Activated T-cell treated with anti-CD3 and anti-CD28 coated beads, Interleukin-2, amount 50 U/mL, for 4 hours (primary cell): ENCODE measurements around the gene NLGN1. TPM values are rescaled to one million over a fixed set of nuclear protein-coding genes. Genes with fewer than 3 reads are reported as not detected.

ENCODE experiments used
- ATAC-seq, 2 donors: fragments of 200-7000 bp; cut with Tn5 transposase; one replicate each; pipeline ENCODE4 v1.10.0; 2021
- DNase-seq: peaks from one replicate; pipeline ENCODE4 v3.0.0-alpha.2; 2020
- H3K27me3 Mint-ChIP-seq: one replicate; pipeline ENCODE4 v1.8.0; 2021; ENCODE audit warnings: low read depth, mixed read lengths
- H3K36me3 Mint-ChIP-seq: one replicate; pipeline ENCODE4 v1.8.0; 2022; ENCODE audit warnings: mixed read lengths; ENCODE audit not compliant: insufficient read depth
- H3K4me1 Mint-ChIP-seq: one replicate; pipeline ENCODE4 v1.8.0; 2021; ENCODE audit warnings: low read depth, mixed read lengths
- H3K4me3 Mint-ChIP-seq: one replicate; pipeline ENCODE4 v1.8.0; 2021; ENCODE audit warnings: mild to moderate bottlenecking, moderate library complexity, mixed read lengths
- H3K9me3 Mint-ChIP-seq: one replicate; pipeline ENCODE4 v1.8.0; 2021; ENCODE audit warnings: mixed read lengths
- total RNA-seq, 3 donors: library from RNA; stranded (reverse); gene quantifications; one replicate each; pipeline ENCODE4 v1.2.1, GENCODE V29; 2021

Gene NLGN1
- total RNA-seq, 3 donors from 2014 or later = not detected

- peaks cover 4% of the 10 kb centered on the region for H3K9me3 Mint-ChIP-seq
- DNase-seq = no peak
Observed at GRCh38 chr3:173711619-173712018, 314.1 kb downstream of the NLGN1 start.

GRCh38 chr3:173719585-173719984 lies 322.0 kb downstream of the NLGN1 start:
- H3K4me1 Mint-ChIP-seq = no peaks in the 10 kb centered on the region
- no peaks in the 10 kb centered on the region for H3K27me3 Mint-ChIP-seq
- peaks cover 4% of the 10 kb centered on the region for H3K9me3 Mint-ChIP-seq
- no peaks in the 10 kb centered on the region for H3K36me3 Mint-ChIP-seq
- no peak overlapping the region for H3K4me3 Mint-ChIP-seq
- ATAC-seq = no peak
- DNase-seq = no peak

More at GRCh38 chr3:173711619-173712018, 314.1 kb downstream of the NLGN1 start:
- Mint-ChIP-seq H3K4me1 (no peaks in the 10 kb centered on the region), H3K36me3 (no peaks in the 10 kb centered on the region), H3K27me3 (no peaks in the 10 kb centered on the region), H3K4me3 (no peak overlapping the region)
- no peak for ATAC-seq

- no peak overlapping the region for H3K4me3 Mint-ChIP-seq
Observed at GRCh38 chr3:173725507-173725906, 328.0 kb downstream of the NLGN1 start.

GRCh38 chr3:173730391-173730790 lies 332.8 kb downstream of the NLGN1 start:
- no peaks in the 10 kb centered on the region for H3K27me3 Mint-ChIP-seq
- ATAC-seq (no peak), DNase-seq (no peak)
- no peak overlapping the region for H3K4me3 Mint-ChIP-seq
- no peaks in the 10 kb centered on the region for H3K9me3 Mint-ChIP-seq
- H3K4me1 Mint-ChIP-seq = no peaks in the 10 kb centered on the region
- no peaks in the 10 kb centered on the region for H3K36me3 Mint-ChIP-seq

More at GRCh38 chr3:173725507-173725906, 328.0 kb downstream of the NLGN1 start:
- H3K9me3 Mint-ChIP-seq = no peaks in the 10 kb centered on the region
- H3K4me1 Mint-ChIP-seq = no peaks in the 10 kb centered on the region
- no peak for ATAC-seq
- no peak for DNase-seq
- no peaks in the 10 kb centered on the region for H3K27me3 Mint-ChIP-seq
- no peaks in the 10 kb centered on the region for H3K36me3 Mint-ChIP-seq

- Mint-ChIP-seq H3K4me1 (no peaks in the 10 kb centered on the region), H3K9me3 (no peaks in the 10 kb centered on the region), H3K36me3 (no peaks in the 10 kb centered on the region), H3K27me3 (no peaks in the 10 kb centered on the region), H3K4me3 (no peak overlapping the region)
- DNase-seq = no peak
- ATAC-seq = no peak
Observed at GRCh38 chr3:173732237-173732636, 334.7 kb downstream of the NLGN1 start.

- H3K27me3 Mint-ChIP-seq = no peaks in the 10 kb centered on the region
- H3K9me3 Mint-ChIP-seq = peaks cover under 1% of the 10 kb centered on the region
- H3K4me3 Mint-ChIP-seq = no peak overlapping the region
- no peaks in the 10 kb centered on the region for H3K4me1 Mint-ChIP-seq
- ATAC-seq (no peak), DNase-seq (no peak)
- H3K36me3 Mint-ChIP-seq = no peaks in the 10 kb centered on the region
Observed at GRCh38 chr3:173733029-173733652, 335.6 kb downstream of the NLGN1 start.

GRCh38 chr3:173734473-173734872 lies 336.9 kb downstream of the NLGN1 start:
- H3K4me1 Mint-ChIP-seq = no peaks in the 10 kb centered on the region
- H3K9me3 Mint-ChIP-seq = peaks cover 8% of the 10 kb centered on the region
- no peaks in the 10 kb centered on the region for H3K27me3 Mint-ChIP-seq
- H3K36me3 Mint-ChIP-seq = no peaks in the 10 kb centered on the region
- DNase-seq (no peak), ATAC-seq (no peak)
- no peak overlapping the region for H3K4me3 Mint-ChIP-seq

- DNase-seq (no peak), ATAC-seq (no peak)
- no peaks in the 10 kb centered on the region for H3K4me1 Mint-ChIP-seq
- no peaks in the 10 kb centered on the region for H3K36me3 Mint-ChIP-seq
- H3K9me3 Mint-ChIP-seq = peaks cover 8% of the 10 kb centered on the region
- H3K27me3 Mint-ChIP-seq = no peaks in the 10 kb centered on the region
- H3K4me3 Mint-ChIP-seq = no peak overlapping the region
Observed at GRCh38 chr3:173734895-173735294, 337.4 kb downstream of the NLGN1 start.

GRCh38 chr3:173735841-173736240 lies 338.3 kb downstream of the NLGN1 start:
- Mint-ChIP-seq H3K4me1 (no peaks in the 10 kb centered on the region), H3K27me3 (no peaks in the 10 kb centered on the region), H3K9me3 (peaks cover 13% of the 10 kb centered on the region), H3K36me3 (no peaks in the 10 kb centered on the region), H3K4me3 (no peak overlapping the region)
- DNase-seq = no peak
- ATAC-seq = no peak

GRCh38 chr3:173737167-173737808 lies 339.7 kb downstream of the NLGN1 start:
- no peak for DNase-seq
- Mint-ChIP-seq H3K4me3 (no peak overlapping the region), H3K4me1 (no peaks in the 10 kb centered on the region), H3K36me3 (no peaks in the 10 kb centered on the region), H3K27me3 (no peaks in the 10 kb centered on the region), H3K9me3 (peaks cover 13% of the 10 kb centered on the region)
- no peak for ATAC-seq

GRCh38 chr3:173739726-173740125 lies 342.2 kb downstream of the NLGN1 start:
- no peak overlapping the region for H3K4me3 Mint-ChIP-seq
- H3K4me1 Mint-ChIP-seq = no peaks in the 10 kb centered on the region
- peaks cover 16% of the 10 kb centered on the region for H3K9me3 Mint-ChIP-seq
- DNase-seq (no peak), ATAC-seq (no peak)
- H3K36me3 Mint-ChIP-seq = no peaks in the 10 kb centered on the region
- no peaks in the 10 kb centered on the region for H3K27me3 Mint-ChIP-seq

- H3K9me3 Mint-ChIP-seq = peaks cover 16% of the 10 kb centered on the region
- no peak overlapping the region for H3K4me3 Mint-ChIP-seq
- H3K36me3 Mint-ChIP-seq = no peaks in the 10 kb centered on the region
- H3K4me1 Mint-ChIP-seq = no peaks in the 10 kb centered on the region
- DNase-seq (no peak), ATAC-seq (no peak)
- no peaks in the 10 kb centered on the region for H3K27me3 Mint-ChIP-seq
Observed at GRCh38 chr3:173742491-173742890, 344.9 kb downstream of the NLGN1 start.

GRCh38 chr3:173743111-173743510 lies 345.6 kb downstream of the NLGN1 start:
- H3K36me3 Mint-ChIP-seq = no peaks in the 10 kb centered on the region
- no peaks in the 10 kb centered on the region for H3K27me3 Mint-ChIP-seq
- H3K4me1 Mint-ChIP-seq = no peaks in the 10 kb centered on the region
- H3K4me3 Mint-ChIP-seq = no peak overlapping the region
- DNase-seq = no peak
- H3K9me3 Mint-ChIP-seq = peaks cover 15% of the 10 kb centered on the region
- no peak for ATAC-seq

GRCh38 chr3:173743516-173743915 lies 346.0 kb downstream of the NLGN1 start:
- Mint-ChIP-seq H3K9me3 (peaks cover 11% of the 10 kb centered on the region), H3K27me3 (no peaks in the 10 kb centered on the region), H3K4me1 (no peaks in the 10 kb centered on the region), H3K4me3 (no peak overlapping the region), H3K36me3 (no peaks in the 10 kb centered on the region)
- no peak for ATAC-seq
- DNase-seq = no peak

- H3K4me3 Mint-ChIP-seq = no peak overlapping the region
- no peaks in the 10 kb centered on the region for H3K36me3 Mint-ChIP-seq
- no peaks in the 10 kb centered on the region for H3K27me3 Mint-ChIP-seq
- ATAC-seq = no peak
- no peaks in the 10 kb centered on the region for H3K4me1 Mint-ChIP-seq
- no peak for DNase-seq
- H3K9me3 Mint-ChIP-seq = peaks cover 8% of the 10 kb centered on the region
Observed at GRCh38 chr3:173744479-173744878, 346.9 kb downstream of the NLGN1 start.
